AG09309 (cell line): ENCODE results near the gene MPRIP.

Source experiments
- DNase-seq: peaks from one replicate; pipeline ENCODE4 v3.0.0-alpha.2; 2010; ENCODE audit warnings: low read depth
- H3K4me3 ChIP-seq: 2 replicates; pipeline ENCODE4 v1.5.1; 2011; ENCODE audit warnings: mild to moderate bottlenecking, low read depth, low read length, moderate library complexity; ENCODE audit not compliant: control insufficient read depth
- TF ChIP-seq, protein P1 (sequence below): IDR thresholded peaks from 2 replicates; pipeline ENCODE4 v1.5.1; 2011; ENCODE audit warnings: mild to moderate bottlenecking, low read depth, low read length, inconsistent platforms; ENCODE audit not compliant: insufficient read depth, control insufficient read depth; ENCODE audit errors: missing control alignments

Gene MPRIP

DNA sequence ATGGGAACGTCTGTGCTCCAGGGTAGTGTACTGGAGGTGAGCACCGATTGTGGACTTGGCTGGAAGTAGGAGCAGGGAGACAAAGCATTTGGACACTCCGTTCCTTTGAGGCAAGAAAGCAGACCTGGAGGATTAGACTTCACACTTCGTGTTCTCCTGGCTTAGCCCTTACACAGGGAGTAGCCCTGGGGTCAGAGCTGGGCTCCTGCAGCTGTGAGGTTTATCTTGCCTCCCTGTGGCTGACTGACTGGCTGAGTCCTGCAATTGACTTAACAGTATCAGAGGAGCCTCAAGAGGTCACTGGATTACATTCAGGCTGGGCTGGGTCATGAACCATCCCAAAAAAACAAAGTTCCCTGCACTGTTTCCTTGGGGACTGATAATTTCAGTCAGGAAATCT lies 37.1 kb downstream of the MPRIP start:
- H3K4me3 ChIP-seq = no peak overlapping the region
- DNase-seq = no peak
- TF ChIP-seq, protein P1, sequence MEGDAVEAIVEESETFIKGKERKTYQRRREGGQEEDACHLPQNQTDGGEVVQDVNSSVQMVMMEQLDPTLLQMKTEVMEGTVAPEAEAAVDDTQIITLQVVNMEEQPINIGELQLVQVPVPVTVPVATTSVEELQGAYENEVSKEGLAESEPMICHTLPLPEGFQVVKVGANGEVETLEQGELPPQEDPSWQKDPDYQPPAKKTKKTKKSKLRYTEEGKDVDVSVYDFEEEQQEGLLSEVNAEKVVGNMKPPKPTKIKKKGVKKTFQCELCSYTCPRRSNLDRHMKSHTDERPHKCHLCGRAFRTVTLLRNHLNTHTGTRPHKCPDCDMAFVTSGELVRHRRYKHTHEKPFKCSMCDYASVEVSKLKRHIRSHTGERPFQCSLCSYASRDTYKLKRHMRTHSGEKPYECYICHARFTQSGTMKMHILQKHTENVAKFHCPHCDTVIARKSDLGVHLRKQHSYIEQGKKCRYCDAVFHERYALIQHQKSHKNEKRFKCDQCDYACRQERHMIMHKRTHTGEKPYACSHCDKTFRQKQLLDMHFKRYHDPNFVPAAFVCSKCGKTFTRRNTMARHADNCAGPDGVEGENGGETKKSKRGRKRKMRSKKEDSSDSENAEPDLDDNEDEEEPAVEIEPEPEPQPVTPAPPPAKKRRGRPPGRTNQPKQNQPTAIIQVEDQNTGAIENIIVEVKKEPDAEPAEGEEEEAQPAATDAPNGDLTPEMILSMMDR = no peak

- no peak for DNase-seq
- H3K4me3 ChIP-seq = no peak overlapping the region
- TF ChIP-seq, protein P1 = no peak
Observed at GRCh38 chr17:17079761-17080160, 37.5 kb downstream of the MPRIP start.

GRCh38 chr17:17080181-17080631 lies 37.9 kb downstream of the MPRIP start:
- TF ChIP-seq, protein P1 = no peak
- DNase-seq = no peak

DNA sequence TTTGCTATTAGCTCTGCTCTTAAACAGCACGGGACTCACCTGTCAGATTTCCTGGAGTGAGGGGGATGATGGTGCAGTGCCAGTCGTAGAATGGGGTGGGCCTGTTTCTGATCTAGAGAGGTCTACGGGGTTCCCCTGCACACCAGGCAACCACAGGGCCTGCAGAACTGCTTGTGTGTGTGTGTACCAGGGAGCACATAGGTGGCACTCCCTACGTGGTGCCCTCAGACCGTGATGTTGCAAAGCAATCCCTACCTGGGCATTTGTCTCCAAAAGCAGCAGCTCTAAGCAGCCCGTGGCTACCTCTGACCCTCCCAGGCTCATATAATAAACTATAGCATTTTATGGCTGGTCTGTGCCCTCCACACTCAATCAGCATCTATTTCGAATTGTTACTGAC lies 38.5 kb downstream of the MPRIP start:
- TF ChIP-seq, protein P1 = no peak
- no peak overlapping the region for H3K4me3 ChIP-seq
- no peak for DNase-seq

More at GRCh38 chr17:17080181-17080631, 37.9 kb downstream of the MPRIP start:
- no peak overlapping the region for H3K4me3 ChIP-seq

GRCh38 chr17:17081304-17081940 lies 39.2 kb downstream of the MPRIP start:
- no peak for DNase-seq
- no peak overlapping the region for H3K4me3 ChIP-seq
- TF ChIP-seq, protein P1 = no peak

- no peak overlapping the region for H3K4me3 ChIP-seq
- no peak for DNase-seq
- TF ChIP-seq, protein P1 = no peak
Observed at GRCh38 chr17:17082878-17083277, 40.6 kb downstream of the MPRIP start.
